ENCODE data around the gene RGN.
"Not testable (repeated sequence)": the region's sequence is repeated elsewhere in the genome, so short reads cannot be mapped to it uniquely, and the experiment has no call there.

Gene RGN

GRCh38 chrX:47078129-47079043 is at the start of gene RGN:
Gene RGN, plus strand, starts transcription at chrX:47078443. Its CDS starts 2,702 bp downstream, at chrX:47081145.
- DNase-seq (ENCODE audit: low spot score) = peak; percentile 63

GRCh38 chrX:47030339-47030738 is 47.9 kb upstream of the RGN start:
- no peak for DNase-seq (ENCODE audit: low spot score)

GRCh38 chrX:47047989-47048388 is 30.3 kb upstream of the RGN start:
- DNase-seq (ENCODE audit: low spot score) = no peak

- no peak for DNase-seq (ENCODE audit: low spot score)
Observed at GRCh38 chrX:47059142-47059874, 18.9 kb upstream of the RGN start.

GRCh38 chrX:47060708-47061107 is 17.5 kb upstream of the RGN start:
- DNase-seq (ENCODE audit: low spot score) = no peak

GRCh38 chrX:47061238-47061919 is 16.9 kb upstream of the RGN start:
- DNase-seq (ENCODE audit: low spot score) = no peak

GRCh38 chrX:47063179-47063578 is 15.1 kb upstream of the RGN start:
- no peak for DNase-seq (ENCODE audit: low spot score)

- no peak for DNase-seq (ENCODE audit: low spot score)
Observed at GRCh38 chrX:47068214-47068613, 10.0 kb upstream of the RGN start.

GRCh38 chrX:47068720-47069119 is 9.5 kb upstream of the RGN start:
- no peak for DNase-seq (ENCODE audit: low spot score)

- DNase-seq (ENCODE audit: low spot score) = no peak
Observed at GRCh38 chrX:47080215-47080914, 2.1 kb downstream of the RGN start.

GRCh38 chrX:47080915-47081236 is 2.6 kb downstream of the RGN start:
- no peak for DNase-seq (ENCODE audit: low spot score)

- DNase-seq (ENCODE audit: low spot score) = no peak
Observed at GRCh38 chrX:47091149-47091775, 13.0 kb downstream of the RGN start.

- no peak for DNase-seq (ENCODE audit: low spot score)
Observed at GRCh38 chrX:47093248-47093647, 15.0 kb downstream of the RGN start.

GRCh38 chrX:47093860-47094259 is 15.6 kb downstream of the RGN start:
- DNase-seq (ENCODE audit: low spot score) = no peak

- DNase-seq (ENCODE audit: low spot score) = no peak
Observed at GRCh38 chrX:47097018-47097417, 18.8 kb downstream of the RGN start.

- DNase-seq (ENCODE audit: low spot score) = no peak
Observed at GRCh38 chrX:47098338-47099094, 20.3 kb downstream of the RGN start.

- DNase-seq (ENCODE audit: low spot score) = no peak
Observed at GRCh38 chrX:47101206-47101605, 23.0 kb downstream of the RGN start.

- DNase-seq (ENCODE audit: low spot score) = not testable (repeated sequence)
Observed at GRCh38 chrX:47110936-47111615, 32.8 kb downstream of the RGN start.

- no peak for DNase-seq (ENCODE audit: low spot score)
Observed at GRCh38 chrX:47112316-47112954, 34.2 kb downstream of the RGN start.

All from left forelimb (tissue), 1 donor.